Tibial nerve (tissue), 4 donors: ENCODE measurements around the gene ZNF569.
"Not testable (repeated sequence)": the region's sequence is repeated elsewhere in the genome, so short reads cannot be mapped to it uniquely, and the experiment has no call there.

Experiments used
- CTCF ChIP-seq, 5 experiments: fragments of 200-600 bp in 3 of 5; fragments of 450-650 bp in 2 of 5; sonication (generic) in 3 of 5; IDR thresholded peaks; one replicate each; pipeline ENCODE4 v1.5.1; 2016 to 2019; ENCODE audit warnings: antibody characterized with exemption in 5 of 5, mild to moderate bottlenecking in 3 of 5, moderate library complexity in 2 of 5
- EP300 ChIP-seq, 2 donors: sonication (generic); formaldehyde crosslinking; IDR thresholded peaks; one replicate each; pipeline ENCODE4 v1.6.1; 2017; ENCODE audit warnings: antibody characterized with exemption in 2 of 2, mild to moderate bottlenecking in 1 of 2

GRCh38 chr19:37391399-37391798 lies 75.8 kb downstream of the ZNF569 start:
- TF ChIP-seq CTCF, EP300 (IDR thresholded peaks at IDR 0.05): not testable (repeated sequence)
